HepG2 (cell line): ENCODE results near the gene IRS1. TPM values are rescaled to one million over a fixed set of nuclear protein-coding genes. Genes with fewer than 3 reads are reported as not detected.

ENCODE experiments used
- ASH2L ChIP-seq: fragments of 300-600, 200-600 bp; sonication (generic); IDR thresholded peaks from 2 replicates; pipeline ENCODE4 v1.7.0; 2017; ENCODE audit warnings: low read depth, mild to moderate bottlenecking, moderate library complexity, mixed read lengths, low read length; ENCODE audit not compliant: insufficient read length
- ETV5 ChIP-seq: IDR thresholded peaks from 2 replicates; pipeline ENCODE4 v1.6.1; 2018; ENCODE audit warnings: missing biosample characterization, missing genetic modification reagents, inconsistent platforms, borderline replicate concordance
- FOSL1 ChIP-seq: sonication (generic); formaldehyde crosslinking; IDR thresholded peaks from 2 replicates; pipeline ENCODE4 v1.9.0; 2021; ENCODE audit warnings: missing genetic modification reagents, borderline replicate concordance
- MTA3 ChIP-seq: sonication (generic); formaldehyde crosslinking; IDR thresholded peaks from 2 replicates; pipeline ENCODE4 v1.4.0; 2020; ENCODE audit warnings: missing genetic modification reagents
- PTBP1 ChIP-seq: fragments of 200-400 bp; formaldehyde crosslinking; IDR thresholded peaks from 2 replicates; pipeline ENCODE4 v1.6.1; 2018; ENCODE audit warnings: low read length, low read depth; ENCODE audit not compliant: poor library complexity, severe bottlenecking
- SATB2 ChIP-seq: sonication (generic); formaldehyde crosslinking; IDR thresholded peaks from 2 replicates; pipeline ENCODE4 v1.5.0; 2020; ENCODE audit warnings: missing genetic modification reagents
- ZNF234 ChIP-seq: sonication (generic); formaldehyde crosslinking; conservative IDR thresholded peaks from 2 replicates; pipeline ENCODE4 v1.5.1; 2020; ENCODE audit warnings: mild to moderate bottlenecking, missing genetic modification reagents
- ZNF24 ChIP-seq: fragments of 450-650 bp; IDR thresholded peaks from 2 replicates; pipeline ENCODE4 v1.6.1; 2017; ENCODE audit warnings: antibody characterized with exemption, mild to moderate bottlenecking
- ZNF639 ChIP-seq: conservative IDR thresholded peaks from 2 replicates; pipeline ENCODE4 v1.6.1; 2018; ENCODE audit warnings: missing genetic modification reagents
- ZNF749 ChIP-seq: sonication (generic); formaldehyde crosslinking; IDR thresholded peaks from 2 replicates; pipeline ENCODE4 v1.8.0; 2022; ENCODE audit warnings: mild to moderate bottlenecking, missing genetic modification reagents, moderate library complexity, borderline replicate concordance
- ZNF761 ChIP-seq: sonication (generic); formaldehyde crosslinking; conservative IDR thresholded peaks from 2 replicates; pipeline ENCODE4 v1.4.0; 2020; ENCODE audit warnings: mild to moderate bottlenecking, missing genetic modification reagents
- polyA plus RNA-seq, 8 experiments: library from polyadenylated mRNA; depleted of rRNA in 3 of 8; stranded (reverse) in 7 of 8; unstranded in 1 of 8; fragments of >200 nt; fragmentation: Illumina TruSeq in 4 of 8; extraction: Trizol in 4 of 8; gene quantifications; 2 replicates each; pipeline versions ENCODE4 v1.2.1 to v1.2.3, GENCODE V29; 2011 to 2016; ENCODE audit warnings: low read depth in 4 of 8, missing spikeins in 1 of 8, mixed read lengths in 1 of 8; ENCODE audit not compliant: insufficient read depth in 1 of 8
- total RNA-seq, 5 experiments: library from RNA; depleted of rRNA; stranded (reverse); fragments of >200 nt; fragmentation: Illumina TruSeq; extraction: Trizol; gene quantifications; 2 replicates each; pipeline ENCODE4 v1.2.3, GENCODE V29; 2016; ENCODE audit warnings: low read depth in 1 of 5
- TF ChIP-seq, protein P1 (sequence below): sonication (generic); formaldehyde crosslinking; IDR thresholded peaks from 2 replicates; pipeline ENCODE4 v1.4.0; 2020; ENCODE audit warnings: missing genetic modification reagents
- TF ChIP-seq, protein P2 (sequence below): IDR thresholded peaks from 2 replicates; pipeline ENCODE4 v1.6.1; 2018; ENCODE audit warnings: missing genetic modification reagents
- TF ChIP-seq, protein P3 (sequence below): sonication (generic); formaldehyde crosslinking; IDR thresholded peaks from 2 replicates; pipeline ENCODE4 v1.5.1; 2020; ENCODE audit warnings: mild to moderate bottlenecking, missing genetic modification reagents
- TF ChIP-seq, protein P4 (sequence below): sonication (generic); formaldehyde crosslinking; IDR thresholded peaks from 2 replicates; pipeline ENCODE4 v1.4.0; 2020; ENCODE audit warnings: low read depth, missing genetic modification reagents

The IRS1 gene
- total and polyA plus RNA-seq, 2 of the 13 experiments (the other 11 are each of a cell fraction or from before 2014, with no cell fraction given) = 8.7 to 9.0 TPM

DNA sequence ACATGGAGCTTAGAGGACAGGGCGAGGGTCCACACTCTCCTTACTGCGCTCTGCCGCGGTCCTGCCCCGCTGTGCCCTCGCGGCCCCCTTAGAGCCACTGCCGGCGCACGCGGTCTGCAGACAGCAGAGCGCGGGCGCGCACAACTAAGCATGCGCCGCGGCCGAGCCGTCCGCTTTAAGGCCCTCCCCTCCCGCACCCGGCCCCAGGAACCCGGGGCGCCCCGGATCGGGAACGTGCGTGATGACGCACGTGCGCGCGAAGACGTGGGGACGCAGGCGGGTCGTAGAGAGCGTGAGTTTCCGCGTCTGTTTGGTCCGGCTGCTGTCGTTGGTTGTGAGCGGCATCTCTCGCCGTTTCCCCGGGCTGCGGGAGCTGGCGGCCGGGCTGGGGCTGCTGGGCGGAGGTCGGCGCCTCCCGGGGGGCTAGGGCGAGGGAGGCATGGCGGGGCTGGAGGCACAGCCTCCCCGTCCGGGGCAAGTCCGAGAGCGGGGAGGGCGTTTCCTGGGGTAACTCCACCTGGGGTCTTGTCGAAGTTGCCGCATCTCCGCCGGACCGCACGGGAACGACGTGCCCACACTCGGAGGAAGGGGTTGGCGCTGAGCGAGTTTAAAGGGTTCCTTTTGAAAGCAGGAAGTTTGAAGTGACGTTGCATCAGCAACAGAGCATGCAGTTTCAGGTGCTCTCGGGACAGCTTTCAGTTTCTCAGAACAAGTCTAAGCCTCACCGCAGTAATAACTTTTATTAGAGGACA, 36.4 kb upstream of the IRS1 start, which contains the start of gene RHBDD1 (continued):
- TF ChIP-seq, protein P1, sequence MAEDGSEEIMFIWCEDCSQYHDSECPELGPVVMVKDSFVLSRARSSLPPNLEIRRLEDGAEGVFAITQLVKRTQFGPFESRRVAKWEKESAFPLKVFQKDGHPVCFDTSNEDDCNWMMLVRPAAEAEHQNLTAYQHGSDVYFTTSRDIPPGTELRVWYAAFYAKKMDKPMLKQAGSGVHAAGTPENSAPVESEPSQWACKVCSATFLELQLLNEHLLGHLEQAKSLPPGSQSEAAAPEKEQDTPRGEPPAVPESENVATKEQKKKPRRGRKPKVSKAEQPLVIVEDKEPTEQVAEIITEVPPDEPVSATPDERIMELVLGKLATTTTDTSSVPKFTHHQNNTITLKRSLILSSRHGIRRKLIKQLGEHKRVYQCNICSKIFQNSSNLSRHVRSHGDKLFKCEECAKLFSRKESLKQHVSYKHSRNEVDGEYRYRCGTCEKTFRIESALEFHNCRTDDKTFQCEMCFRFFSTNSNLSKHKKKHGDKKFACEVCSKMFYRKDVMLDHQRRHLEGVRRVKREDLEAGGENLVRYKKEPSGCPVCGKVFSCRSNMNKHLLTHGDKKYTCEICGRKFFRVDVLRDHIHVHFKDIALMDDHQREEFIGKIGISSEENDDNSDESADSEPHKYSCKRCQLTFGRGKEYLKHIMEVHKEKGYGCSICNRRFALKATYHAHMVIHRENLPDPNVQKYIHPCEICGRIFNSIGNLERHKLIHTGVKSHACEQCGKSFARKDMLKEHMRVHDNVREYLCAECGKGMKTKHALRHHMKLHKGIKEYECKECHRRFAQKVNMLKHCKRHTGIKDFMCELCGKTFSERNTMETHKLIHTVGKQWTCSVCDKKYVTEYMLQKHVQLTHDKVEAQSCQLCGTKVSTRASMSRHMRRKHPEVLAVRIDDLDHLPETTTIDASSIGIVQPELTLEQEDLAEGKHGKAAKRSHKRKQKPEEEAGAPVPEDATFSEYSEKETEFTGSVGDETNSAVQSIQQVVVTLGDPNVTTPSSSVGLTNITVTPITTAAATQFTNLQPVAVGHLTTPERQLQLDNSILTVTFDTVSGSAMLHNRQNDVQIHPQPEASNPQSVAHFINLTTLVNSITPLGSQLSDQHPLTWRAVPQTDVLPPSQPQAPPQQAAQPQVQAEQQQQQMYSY = peak; percentile 77; the same call in 1 of the 2 replicates
- TF ChIP-seq PTBP1 = no peak
- 0 out of 2 replicates have a peak, but pooled peaks have one; percentile 30 for TF ChIP-seq SATB2 (CRISPR knock-in tag)
- no peak; the same call in 1 of the 2 replicates for TF ChIP-seq ZNF761 (CRISPR knock-in tag)
- TF ChIP-seq ZNF639 (CRISPR knock-in tag) = peak; percentile 83
- TF ChIP-seq MTA3 (CRISPR knock-in tag) = no peak
- TF ChIP-seq, protein P2, sequence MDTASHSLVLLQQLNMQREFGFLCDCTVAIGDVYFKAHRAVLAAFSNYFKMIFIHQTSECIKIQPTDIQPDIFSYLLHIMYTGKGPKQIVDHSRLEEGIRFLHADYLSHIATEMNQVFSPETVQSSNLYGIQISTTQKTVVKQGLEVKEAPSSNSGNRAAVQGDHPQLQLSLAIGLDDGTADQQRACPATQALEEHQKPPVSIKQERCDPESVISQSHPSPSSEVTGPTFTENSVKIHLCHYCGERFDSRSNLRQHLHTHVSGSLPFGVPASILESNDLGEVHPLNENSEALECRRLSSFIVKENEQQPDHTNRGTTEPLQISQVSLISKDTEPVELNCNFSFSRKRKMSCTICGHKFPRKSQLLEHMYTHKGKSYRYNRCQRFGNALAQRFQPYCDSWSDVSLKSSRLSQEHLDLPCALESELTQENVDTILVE (CRISPR knock-in tag) = peak; percentile 36; the same call in 1 of the 2 replicates
- TF ChIP-seq ZNF749 (CRISPR knock-in tag) = no peak; the same call in 1 of the 2 replicates
- TF ChIP-seq ETV5 (CRISPR knock-in tag) = no peak; the same call in none of the 2 replicates
- TF ChIP-seq ZNF24 = no peak
- TF ChIP-seq ZNF234 (CRISPR knock-in tag) = no peak; the same call in 1 of the 2 replicates
- TF ChIP-seq, protein P3, sequence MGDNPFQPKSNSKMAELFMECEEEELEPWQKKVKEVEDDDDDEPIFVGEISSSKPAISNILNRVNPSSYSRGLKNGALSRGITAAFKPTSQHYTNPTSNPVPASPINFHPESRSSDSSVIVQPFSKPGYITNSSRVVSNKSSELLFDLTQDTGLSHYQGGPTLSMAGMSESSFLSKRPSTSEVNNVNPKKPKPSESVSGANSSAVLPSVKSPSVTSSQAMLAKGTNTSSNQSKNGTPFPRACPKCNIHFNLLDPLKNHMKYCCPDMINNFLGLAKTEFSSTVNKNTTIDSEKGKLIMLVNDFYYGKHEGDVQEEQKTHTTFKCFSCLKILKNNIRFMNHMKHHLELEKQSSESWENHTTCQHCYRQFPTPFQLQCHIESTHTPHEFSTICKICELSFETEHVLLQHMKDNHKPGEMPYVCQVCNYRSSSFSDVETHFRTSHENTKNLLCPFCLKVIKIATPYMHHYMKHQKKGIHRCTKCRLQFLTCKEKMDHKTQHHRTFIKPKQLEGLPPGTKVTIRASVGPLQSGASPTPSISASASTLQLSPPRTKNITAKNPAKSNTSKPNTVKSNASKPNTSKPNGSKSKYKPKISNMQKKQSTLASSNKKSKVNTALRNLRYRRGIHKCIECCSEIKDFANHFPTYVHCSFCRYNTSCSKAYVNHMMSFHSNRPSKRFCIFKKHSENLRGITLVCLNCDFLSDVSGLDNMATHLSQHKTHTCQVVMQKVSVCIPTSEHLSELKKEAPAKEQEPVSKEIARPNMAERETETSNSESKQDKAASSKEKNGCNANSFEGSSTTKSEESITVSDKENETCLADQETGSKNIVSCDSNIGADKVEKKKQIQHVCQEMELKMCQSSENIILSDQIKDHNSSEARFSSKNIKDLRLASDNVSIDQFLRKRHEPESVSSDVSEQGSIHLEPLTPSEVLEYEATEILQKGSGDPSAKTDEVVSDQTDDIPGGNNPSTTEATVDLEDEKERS (CRISPR knock-in tag) = peak; percentile 64
- TF ChIP-seq, protein P4, sequence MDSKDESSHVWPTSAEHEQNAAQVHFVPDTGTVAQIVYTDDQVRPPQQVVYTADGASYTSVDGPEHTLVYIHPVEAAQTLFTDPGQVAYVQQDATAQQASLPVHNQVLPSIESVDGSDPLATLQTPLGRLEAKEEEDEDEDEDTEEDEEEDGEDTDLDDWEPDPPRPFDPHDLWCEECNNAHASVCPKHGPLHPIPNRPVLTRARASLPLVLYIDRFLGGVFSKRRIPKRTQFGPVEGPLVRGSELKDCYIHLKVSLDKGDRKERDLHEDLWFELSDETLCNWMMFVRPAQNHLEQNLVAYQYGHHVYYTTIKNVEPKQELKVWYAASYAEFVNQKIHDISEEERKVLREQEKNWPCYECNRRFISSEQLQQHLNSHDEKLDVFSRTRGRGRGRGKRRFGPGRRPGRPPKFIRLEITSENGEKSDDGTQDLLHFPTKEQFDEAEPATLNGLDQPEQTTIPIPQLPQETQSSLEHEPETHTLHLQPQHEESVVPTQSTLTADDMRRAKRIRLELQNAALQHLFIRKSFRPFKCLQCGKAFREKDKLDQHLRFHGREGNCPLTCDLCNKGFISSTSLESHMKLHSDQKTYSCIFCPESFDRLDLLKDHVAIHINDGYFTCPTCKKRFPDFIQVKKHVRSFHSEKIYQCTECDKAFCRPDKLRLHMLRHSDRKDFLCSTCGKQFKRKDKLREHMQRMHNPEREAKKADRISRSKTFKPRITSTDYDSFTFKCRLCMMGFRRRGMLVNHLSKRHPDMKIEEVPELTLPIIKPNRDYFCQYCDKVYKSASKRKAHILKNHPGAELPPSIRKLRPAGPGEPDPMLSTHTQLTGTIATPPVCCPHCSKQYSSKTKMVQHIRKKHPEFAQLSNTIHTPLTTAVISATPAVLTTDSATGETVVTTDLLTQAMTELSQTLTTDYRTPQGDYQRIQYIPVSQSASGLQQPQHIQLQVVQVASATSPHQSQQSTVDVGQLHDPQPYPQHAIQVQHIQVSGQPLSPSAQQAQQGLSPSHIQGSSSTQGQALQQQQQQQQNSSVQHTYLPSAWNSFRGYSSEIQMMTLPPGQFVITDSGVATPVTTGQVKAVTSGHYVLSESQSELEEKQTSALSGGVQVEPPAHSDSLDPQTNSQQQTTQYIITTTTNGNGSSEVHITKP = no peak
- peak; percentile 79 for TF ChIP-seq ASH2L
- TF ChIP-seq FOSL1 = no peak
